NCI-H526 (cell line): ENCODE results near the gene PGAP3.

Experiments
- DNase-seq, 2 experiments: peaks; one replicate each; lab custom pipeline; 2025; lab: John Stamatoyannopoulos, UW

The PGAP3 gene

GRCh38 chr17:39636927-39637736 is 50.7 kb downstream of the PGAP3 start, which contains the start of gene STARD3:
Gene STARD3, plus strand, starts transcription at chr17:39637144. Its CDS starts 16,388 bp downstream, at chr17:39653532.
- peak; percentile 44 to 93 for DNase-seq

DNA sequence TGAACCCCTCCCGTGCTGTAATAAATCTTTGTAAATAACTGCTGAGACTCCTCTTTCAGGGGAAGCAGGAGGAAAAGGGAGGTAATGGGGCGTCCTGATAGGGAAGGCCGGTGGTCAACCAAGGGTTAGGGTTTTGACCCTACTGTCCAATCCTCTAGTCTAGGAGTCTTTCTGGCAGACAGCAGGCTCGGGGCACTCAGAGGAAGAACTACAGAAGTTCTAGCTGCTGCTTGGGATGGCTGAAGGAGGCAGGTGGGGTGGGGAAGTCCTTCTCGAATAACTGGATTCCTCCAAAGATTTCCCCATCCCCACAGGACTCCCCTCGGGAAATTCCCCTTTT is 51.3 kb downstream of the PGAP3 start:
- no peak for DNase-seq

DNA sequence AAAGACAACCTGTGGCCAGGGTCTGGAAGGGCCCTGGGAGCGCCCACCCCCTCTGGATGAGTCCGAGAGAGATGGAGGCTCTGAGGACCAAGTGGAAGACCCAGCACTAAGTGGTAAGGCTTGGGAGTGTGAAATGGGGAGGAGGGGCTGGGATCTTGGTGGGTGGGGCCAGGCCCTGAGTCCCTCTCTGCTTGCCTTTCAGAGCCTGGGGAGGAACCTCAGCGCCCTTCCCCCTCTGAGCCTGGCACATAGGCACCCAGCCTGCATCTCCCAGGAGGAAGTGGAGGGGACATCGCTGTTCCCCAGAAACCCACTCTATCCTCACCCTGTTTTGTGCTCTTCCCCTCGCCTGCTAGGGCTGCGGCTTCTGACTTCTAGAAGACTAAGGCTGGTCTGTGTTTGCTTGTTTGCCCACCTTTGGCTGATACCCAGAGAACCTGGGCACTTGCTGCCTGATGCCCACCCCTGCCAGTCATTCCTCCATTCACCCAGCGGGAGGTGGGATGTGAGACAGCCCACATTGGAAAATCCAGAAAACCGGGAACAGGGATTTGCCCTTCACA is 52.2 kb downstream of the PGAP3 start:
- no peak for DNase-seq

- DNase-seq: peak; percentile 19 to 51
Observed at GRCh38 chr17:39634384-39634871, 53.4 kb downstream of the PGAP3 start.

DNA sequence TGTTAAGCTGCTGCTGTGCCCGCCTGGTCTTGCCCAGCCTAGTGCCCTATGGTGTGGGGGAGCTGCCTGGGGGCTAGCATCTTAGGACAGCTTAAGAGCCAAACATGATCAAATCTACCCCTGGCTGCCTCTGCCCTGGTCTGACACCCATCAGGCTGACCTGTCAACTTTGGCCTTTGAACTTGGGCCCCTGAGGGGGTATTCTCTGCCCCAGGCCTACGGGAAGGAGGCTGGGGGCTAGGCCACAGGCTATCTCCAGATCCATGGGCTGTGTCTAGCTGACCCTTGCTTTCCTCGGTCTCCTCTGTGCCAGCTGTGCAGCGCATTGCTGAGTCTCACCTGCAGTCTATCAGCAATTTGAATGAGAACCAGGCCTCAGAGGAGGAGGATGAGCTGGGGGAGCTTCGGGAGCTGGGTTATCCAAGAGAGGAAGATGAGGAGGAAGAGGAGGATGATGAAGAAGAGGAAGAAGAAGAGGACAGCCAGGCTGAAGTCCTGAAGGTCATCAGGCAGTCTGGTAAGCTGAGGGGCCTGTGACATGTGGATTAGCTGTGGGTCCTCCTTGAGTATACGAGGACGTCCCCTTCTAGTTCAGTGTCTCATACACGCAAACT is 54.2 kb downstream of the PGAP3 start:
- no peak for DNase-seq

- peak in 1 of 2 experiments; percentile 24 for DNase-seq
Observed at GRCh38 chr17:39632153-39632941, 55.5 kb downstream of the PGAP3 start.

- DNase-seq: peak in 1 of 2 experiments; percentile 16
Observed at GRCh38 chr17:39631403-39631802, 56.5 kb downstream of the PGAP3 start.

DNA sequence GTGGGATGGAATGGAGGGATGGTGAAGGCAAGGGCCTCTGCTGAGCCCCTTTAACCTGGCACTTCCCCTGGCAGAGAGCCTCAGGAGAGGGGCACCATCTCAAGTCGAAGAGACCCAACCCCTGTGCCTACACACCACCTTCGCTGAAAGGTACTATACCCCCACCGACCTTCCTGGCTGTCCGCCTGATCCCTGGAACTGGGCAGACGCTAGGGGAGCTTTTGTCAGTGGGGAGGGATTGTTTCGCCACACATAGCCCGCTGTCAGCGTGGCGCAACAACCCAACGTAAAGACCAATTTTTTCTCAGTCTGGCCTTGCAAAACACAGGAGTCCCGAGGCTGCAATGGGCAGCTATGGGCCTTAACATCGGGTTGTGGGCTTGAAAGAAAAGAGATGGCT is 58.0 kb downstream of the PGAP3 start:
- DNase-seq: no peak

- no peak for DNase-seq
Observed at GRCh38 chr17:39629494-39629880, 58.4 kb downstream of the PGAP3 start.

DNA sequence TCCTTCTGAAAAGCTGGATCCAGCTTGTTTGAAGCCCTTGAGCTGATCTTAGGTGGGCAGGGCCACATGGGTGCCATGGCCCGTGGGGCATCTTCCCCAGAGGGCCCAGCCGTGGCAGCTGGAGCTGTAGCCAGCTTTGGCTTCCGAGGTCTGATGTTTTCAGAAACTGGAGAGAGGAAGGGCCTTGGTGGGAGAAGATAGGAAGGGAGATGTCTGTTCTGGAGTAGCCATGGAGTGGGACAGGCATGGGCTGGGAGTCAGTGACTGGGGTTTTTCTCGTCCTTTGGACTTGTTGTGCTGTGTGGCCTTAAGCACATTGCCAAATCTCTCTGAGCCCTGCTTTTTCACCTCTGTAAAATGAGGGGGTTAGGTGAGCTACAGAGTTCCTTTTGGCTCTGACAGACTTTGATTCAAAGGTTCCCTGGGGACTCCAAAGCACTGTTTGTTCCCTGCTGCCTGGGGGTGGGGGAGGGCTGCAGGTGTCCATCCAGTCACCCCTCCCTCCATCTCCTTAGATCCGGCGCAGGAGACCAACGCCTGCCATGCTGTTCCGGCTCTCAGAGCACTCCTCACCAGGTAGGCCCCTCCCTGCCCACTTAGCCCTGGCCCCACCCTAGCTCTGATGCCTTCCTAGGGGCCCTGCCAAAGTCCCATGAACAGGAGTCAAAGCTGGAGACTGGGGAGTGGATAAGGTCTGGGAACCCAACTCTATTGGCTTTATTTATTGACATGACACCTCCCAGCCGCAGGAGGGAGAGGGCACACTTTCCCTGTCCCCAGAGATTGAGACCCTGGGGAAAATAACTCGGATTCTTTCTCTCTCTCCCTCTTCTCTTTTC is 59.0 kb downstream of the PGAP3 start:
- peak; percentile 34 to 70 for DNase-seq

GRCh38 chr17:39627712-39628516 is 59.9 kb downstream of the PGAP3 start:
- peak in 1 of 2 experiments; percentile 61 for DNase-seq

DNA sequence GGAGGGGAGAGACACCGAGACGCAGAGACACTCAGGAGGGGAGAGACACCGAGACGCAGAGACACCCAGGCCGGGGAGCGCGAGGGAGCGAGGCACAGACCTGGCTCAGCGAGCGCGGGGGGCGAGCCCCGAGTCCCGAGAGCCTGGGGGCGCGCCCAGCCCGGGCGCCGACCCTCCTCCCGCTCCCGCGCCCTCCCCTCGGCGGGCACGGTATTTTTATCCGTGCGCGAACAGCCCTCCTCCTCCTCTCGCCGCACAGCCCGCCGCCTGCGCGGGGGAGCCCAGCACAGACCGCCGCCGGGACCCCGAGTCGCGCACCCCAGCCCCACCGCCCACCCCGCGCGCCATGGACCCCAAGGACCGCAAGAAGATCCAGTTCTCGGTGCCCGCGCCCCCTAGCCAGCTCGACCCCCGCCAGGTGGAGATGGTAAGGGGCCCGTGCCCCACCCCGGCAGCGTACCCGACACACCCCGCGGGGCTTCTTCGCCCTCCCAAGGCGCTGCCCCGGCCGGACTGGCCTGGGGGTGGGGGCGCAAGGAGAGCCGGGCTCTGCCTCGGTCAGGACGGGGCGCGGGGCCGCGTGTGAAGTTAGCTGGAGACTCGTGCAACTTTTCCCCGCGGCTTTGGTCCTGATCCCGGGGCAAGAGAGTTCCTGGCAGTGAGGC is 60.7 kb downstream of the PGAP3 start:
- DNase-seq: peak in 1 of 2 experiments; percentile 28

DNA sequence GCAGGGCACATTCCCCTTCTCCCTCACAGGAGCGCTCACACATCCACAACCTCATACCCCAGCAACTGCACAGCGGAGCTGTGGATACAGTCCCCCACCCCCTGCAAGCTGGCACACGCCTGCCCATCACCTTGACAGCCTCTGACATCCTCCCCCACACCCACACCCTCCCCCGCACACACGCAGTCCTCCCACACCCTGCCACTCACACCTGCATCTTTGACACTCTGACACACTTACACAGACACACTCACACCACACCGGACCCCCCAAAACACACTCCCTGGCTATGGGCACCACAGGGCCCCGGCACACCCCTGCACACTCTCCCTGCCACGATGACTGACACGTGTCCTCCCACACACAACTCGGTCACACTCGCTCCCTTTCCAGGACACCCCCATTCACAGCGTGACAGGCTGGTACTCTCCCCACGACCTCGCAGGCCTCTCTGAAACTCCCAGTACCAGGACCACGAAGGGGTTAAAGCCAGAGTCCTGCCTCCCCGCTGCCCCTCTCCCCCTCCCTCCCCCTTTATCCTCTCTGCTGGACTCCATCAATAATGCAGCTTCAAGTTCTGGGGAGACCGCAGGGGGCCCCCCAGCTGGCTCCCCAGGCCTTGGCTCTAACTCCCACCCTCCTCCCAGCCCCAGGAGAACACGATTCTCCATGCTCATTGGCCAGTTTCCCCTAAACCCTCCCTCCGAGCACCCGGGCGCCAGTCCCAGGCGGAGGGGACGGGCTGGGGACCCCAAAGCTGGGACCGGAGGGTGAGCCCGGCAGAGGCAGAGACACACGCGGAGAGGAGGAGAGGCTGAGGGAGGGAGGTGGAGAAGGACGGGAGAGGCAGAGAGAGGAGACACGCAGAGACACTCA is 61.4 kb downstream of the PGAP3 start, which contains the start of gene PPP1R1B:
PPP1R1B (plus strand) TSS at position 782 of the 876 bp plus-strand sequence. CDS start 441 bp downstream, outside the sequence.
- DNase-seq: peak in 1 of 2 experiments; percentile 48

- DNase-seq: no peak
Observed at GRCh38 chr17:39625198-39625785, 62.6 kb downstream of the PGAP3 start.

DNA sequence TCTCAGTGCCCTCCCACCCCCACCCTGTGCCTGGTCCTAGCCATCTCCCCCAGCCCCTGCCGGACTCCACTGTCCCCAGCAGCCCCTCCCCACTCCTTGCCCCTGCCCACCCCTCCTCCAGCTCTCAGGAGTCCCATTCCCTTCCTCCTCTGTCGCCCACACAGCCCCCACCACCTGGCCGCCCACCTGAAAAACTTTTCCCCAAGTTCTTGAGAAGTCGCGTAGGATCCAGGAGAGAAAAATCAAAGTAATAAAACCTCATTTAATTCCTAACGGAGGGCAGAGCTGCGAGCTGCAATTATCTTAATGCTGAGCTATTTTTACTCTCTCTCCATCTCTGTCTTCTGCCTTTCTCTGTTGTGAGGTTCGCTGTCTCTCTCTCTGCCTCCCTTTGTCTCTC is 63.5 kb downstream of the PGAP3 start:
- no peak for DNase-seq

- peak; percentile 38 to 90 for DNase-seq
Observed at GRCh38 chr17:39623356-39623950, 64.4 kb downstream of the PGAP3 start.

- DNase-seq: no peak
Observed at GRCh38 chr17:39622380-39623006, 65.4 kb downstream of the PGAP3 start.
